ENCODE measurements around the gene TNPO3.
"Not testable (repeated sequence)": the region's sequence is repeated elsewhere in the genome, so short reads cannot be mapped to it uniquely, and the experiment has no call there.

The TNPO3 gene

GRCh38 chr7:128918016-128918665 lies 136.8 kb downstream of the TNPO3 start:
- no peak for DNase-seq

- DNase-seq: no peak
Measured at GRCh38 chr7:128917122-128917521, 137.8 kb downstream of the TNPO3 start.

- no peak for DNase-seq
Measured at GRCh38 chr7:128916643-128916915, 138.3 kb downstream of the TNPO3 start.

GRCh38 chr7:128915841-128916642 lies 138.9 kb downstream of the TNPO3 start:
- DNase-seq: no peak

- no peak for DNase-seq
Measured at GRCh38 chr7:128915271-128915819, 139.6 kb downstream of the TNPO3 start.

DNA sequence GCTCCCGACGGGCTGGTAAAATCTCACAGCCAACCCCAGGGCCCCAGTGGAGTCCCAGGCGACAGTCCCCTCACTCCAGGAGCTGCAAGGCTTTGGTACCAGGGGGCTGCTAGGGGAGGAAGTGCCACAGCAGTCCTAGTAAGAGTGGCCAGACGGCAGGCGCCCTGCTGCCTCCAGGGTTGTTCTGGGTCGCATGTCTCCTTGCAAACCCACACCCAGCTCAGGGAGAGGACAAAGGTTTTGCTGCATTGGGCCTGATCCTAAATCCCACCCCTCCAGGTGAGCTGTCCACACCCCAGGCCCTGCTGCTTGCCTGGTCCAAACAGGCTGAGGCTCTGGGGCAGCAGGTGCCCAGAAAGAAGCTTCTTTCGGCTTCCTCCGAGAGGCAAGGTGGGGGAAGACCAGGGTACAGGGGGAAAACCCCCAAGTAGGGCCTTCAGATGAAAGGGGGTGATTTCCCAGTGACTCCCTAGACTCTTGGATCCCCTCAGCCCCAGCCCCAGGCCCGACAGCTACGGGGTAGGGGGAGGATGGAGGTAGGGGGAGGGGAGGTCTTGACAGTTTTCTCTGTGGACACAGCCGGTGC lies 140.3 kb downstream of the TNPO3 start:
- DNase-seq: no peak

GRCh38 chr7:128913870-128914565 lies 140.9 kb downstream of the TNPO3 start:
- DNase-seq: no peak

DNA sequence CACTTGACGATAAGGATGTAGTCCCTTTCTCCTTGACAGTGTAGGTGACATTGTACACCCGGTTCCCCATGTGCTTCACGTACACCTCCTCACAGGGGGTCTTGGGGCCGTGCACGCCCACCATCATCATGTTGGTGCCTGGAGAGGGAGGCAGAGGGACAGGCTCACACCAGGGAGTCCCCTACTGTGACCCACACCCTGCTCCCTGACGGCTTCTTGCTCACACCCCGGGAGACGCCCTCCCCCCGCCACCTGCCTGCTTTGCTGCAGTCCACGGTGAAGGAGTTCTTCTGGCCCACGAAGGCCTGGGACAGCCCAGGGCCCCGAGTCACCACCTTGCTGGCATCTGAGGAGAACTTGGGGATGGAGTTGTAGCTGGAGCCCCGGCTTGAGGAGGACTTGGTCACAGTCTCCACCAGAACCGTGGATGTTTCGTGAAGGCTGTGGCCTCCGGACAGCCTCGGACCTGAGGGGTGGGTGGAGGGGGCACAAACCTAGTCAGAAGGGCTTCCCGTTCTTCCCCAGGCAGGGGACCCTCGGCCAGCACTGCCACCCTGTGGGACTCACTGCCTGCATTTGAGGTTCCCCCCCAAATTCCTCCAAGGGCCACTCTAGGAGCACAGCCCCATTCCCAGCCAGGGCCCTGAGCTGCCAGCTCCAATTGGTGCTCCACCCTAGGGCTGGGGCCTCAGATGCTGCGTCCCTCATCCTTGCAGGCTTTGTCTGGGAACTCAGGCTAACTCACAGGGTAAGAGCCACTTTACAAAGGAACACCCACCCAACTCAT lies 142.0 kb downstream of the TNPO3 start:
- not testable (repeated sequence) for DNase-seq

GRCh38 chr7:128912281-128912680 lies 142.6 kb downstream of the TNPO3 start:
- no peak for DNase-seq

DNA sequence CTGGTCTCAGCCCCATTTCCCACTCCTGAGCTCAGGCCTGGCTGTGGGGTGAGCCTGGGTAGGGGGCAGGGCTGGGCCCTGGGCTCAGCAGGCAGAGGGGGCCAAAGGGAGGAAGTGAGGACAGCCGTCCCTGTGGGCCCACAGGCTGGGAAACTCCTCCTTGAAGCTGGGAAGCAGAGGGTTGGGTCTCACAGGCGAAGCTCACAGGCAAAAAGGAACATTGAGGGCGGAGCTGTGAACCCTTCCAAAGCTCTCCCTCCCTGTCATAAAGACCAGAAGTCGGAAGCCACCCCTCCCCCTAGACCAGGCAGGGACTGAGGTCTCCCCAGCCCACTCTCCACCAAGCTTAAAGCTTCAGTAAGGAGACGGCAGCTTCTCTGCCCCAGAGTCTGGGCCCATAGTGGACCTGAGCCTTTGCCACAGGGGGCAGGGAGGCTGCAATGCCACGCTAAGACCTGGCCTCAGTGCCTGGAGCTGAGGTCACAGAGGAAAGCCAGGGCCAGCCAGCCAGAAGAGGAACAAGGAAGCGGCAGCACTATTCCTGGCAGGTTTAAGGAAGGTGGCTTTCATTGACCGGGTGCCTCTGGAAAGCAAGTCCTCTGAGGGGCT lies 143.4 kb downstream of the TNPO3 start:
- DNase-seq: no peak

DNA sequence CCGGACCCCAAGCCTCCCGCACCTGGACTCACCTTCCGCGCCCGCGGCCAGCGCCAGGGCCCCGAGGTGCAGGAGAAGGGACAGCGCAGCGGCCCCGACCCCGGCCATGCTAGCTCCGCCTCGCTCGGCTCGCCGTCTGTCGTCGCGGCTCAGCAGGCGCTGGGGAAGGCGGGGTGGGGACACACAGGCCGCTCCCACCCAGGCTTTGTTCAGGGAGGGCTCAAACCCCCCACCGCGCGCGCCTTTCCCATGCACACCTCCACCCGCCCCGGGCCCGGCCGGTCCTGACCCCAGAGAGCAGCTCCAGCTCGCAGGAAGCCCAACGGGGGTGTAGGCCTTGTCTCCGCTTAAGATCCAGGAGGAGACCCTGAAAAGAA lies 144.4 kb downstream of the TNPO3 start, which contains the start of gene KCP:
Gene KCP, minus strand, starts transcription at position 141 of the 377 bp plus-strand sequence. Its CDS starts 33 bp downstream, at position 108.
- no peak for DNase-seq

GRCh38 chr7:128909625-128910568 lies 145.0 kb downstream of the TNPO3 start:
- DNase-seq: peak; percentile 70

- DNase-seq: no peak
Measured at GRCh38 chr7:128908750-128909624, 145.9 kb downstream of the TNPO3 start.

DNA sequence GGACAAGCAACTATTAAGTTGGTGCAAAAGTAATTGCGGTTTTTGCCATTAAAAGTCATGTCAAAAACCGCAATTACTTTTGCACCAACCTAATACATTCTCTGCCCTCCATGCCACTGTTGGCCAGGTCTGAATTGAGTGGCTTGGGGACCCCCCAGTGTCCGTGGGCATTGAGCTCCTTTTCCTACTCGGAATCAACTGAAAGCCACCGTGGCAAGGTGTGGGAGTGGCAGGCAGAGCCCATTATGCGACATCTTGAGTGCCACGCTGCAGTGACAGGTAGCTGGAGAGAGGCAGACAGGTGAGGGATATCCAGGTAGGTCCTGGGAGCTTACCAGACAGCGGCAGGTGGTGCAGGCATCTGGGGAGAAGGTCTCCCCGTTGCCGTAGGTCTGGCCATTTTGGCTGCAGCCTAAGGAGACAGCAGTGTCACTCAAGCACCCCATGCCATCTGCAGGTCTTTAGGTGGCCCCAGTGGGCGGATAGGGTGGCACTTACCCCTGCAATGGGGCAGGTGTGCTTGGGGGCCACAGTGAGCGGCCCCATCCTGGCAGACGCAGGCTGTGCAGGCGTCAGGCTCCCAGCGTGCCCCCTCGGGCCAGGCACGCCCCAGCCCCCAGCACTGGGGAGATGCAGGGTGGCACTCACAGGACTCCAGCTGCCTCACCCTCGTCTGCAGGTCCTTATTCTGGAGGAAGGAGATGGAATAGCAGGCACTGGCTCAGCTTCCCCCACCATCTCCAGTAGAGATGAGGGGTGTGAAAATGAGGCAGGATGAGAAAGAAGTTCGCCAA lies 147.9 kb downstream of the TNPO3 start:
- DNase-seq: no peak

DNA sequence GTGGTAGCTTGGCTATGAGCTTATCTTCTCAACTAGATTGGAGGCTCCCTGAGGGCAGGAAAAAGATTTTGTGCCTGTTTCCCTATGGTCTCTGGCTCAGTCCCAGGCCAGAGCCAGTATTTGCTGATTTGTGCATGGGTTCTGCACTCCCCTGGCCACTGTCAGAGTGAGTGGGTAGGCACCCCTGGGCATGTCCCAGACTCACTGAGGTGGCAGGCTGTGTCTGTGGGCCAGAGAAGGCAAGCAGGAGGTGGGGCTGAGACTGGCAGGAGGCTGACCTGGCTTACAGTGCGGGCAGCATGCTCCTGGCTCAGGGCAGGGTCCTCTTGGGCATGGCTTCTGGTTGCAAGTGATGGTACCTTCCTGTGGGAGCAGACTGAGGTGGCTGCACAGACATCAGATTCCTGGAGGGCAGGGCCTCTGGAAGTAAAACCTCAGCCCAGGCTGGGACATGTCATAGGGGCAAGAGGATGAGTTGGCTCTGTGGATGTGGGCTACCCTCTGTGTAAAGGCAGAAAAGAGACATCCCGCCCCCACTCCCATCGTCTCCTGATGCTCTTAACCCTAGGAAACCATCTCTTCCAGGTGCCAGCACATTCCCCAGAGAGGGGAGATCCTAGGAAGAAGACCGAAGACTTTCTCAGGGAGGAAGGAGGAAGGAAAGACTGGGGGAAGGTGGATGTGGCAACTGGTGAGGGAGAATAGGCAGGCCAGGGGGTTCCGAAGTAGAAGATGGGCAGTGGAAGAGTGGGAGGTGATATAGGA lies 148.7 kb downstream of the TNPO3 start:
- no peak for DNase-seq

DNA sequence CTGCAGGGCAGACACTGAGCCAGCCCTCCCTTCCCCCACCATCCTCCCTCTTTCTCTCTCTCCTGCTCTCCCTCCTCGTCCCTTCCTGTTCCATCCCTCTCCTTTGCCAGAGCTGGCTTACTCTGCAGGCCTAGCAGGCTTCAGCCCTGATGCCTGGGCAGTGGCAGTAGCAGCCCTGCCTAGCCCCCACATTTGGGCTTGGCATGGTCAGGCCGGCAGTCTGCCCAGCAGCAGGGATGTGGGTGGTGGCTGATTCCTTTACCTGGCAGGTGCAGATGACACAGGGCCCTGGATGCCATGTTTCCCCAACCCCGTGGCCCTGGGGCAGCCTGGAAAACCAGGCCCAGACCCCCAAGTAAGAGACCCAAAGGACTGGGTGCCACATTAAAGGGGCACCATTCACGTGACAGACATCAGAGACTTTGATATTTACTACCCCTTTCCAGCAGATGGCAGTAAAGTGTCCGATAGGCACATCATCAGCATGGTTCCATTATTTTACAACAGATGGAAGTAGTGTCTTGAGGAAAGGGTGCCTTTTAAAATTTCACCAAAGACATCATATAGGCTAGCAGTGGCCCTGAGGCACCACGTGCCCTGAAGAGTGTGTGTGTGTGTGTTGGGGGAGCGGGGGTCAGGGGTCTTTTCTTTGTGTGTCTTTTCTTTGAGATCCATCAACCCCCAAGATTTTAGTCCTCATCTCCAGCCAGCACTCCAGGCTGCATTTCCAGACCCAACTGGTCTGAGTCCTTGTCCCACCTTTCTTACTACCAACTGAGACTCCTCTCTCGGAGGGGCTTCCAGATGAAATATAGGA lies 150.3 kb downstream of the TNPO3 start:
- peak; percentile 52 for DNase-seq

All from EL (cell line).